Kidney (tissue), 14 donors: ENCODE measurements around the gene TNS3. TPM values are rescaled to one million over a fixed set of nuclear protein-coding genes. Genes with fewer than 3 reads are reported as not detected.

Experiments
- DNase-seq, 5 donors: peaks; one replicate each; pipeline ENCODE4 v3.0.0-alpha.2; 2013 to 2020
- FAIRE-seq: peaks from 2 replicates; lab custom pipeline; 2012; peaks lifted over from hg19 to GRCh38; lab: Jason Lieb, UNC
- H3K27ac ChIP-seq, 2 donors: one replicate each; pipeline ENCODE4 v1.7.0; 2013; ENCODE audit warnings: low read depth in 2 of 2, low read length in 2 of 2, inconsistent platforms in 1 of 2
- H3K27me3 ChIP-seq: one replicate; pipeline ENCODE4 v1.7.1; 2013; ENCODE audit warnings: low read length, inconsistent platforms; ENCODE audit not compliant: control insufficient read depth, insufficient read depth
- H3K36me3 ChIP-seq, 3 donors: one replicate each; pipeline versions ENCODE4 v1.7.0 to v1.7.1; 2013; ENCODE audit warnings: low read length in 3 of 3, control low read depth in 1 of 3, inconsistent platforms in 1 of 3; ENCODE audit not compliant: insufficient read depth in 3 of 3, control insufficient read depth in 2 of 3
- H3K4me1 ChIP-seq, 3 donors: one replicate each; pipeline versions ENCODE4 v1.7.0 to v1.7.1; 2013; ENCODE audit warnings: low read length in 3 of 3, inconsistent platforms in 1 of 3, low read depth in 1 of 3; ENCODE audit not compliant: control insufficient read depth in 2 of 3, insufficient read depth in 2 of 3
- H3K4me3 ChIP-seq, 3 donors: one replicate each; pipeline versions ENCODE4 v1.7.0 to v1.8.1; 2013; ENCODE audit warnings: low read length in 3 of 3, control low read depth in 1 of 3, inconsistent platforms in 1 of 3
- H3K9ac ChIP-seq, 3 donors: one replicate each; pipeline versions ENCODE4 v1.7.0 to v1.7.1; 2013; ENCODE audit warnings: low read length in 3 of 3, control low read depth in 1 of 3, inconsistent platforms in 1 of 3
- H3K9me3 ChIP-seq, 3 donors: one replicate each; pipeline versions ENCODE4 v1.7.0 to v1.7.1; 2013; ENCODE audit warnings: low read length in 3 of 3, control low read depth in 1 of 3, inconsistent platforms in 1 of 3; ENCODE audit not compliant: control insufficient read depth in 2 of 3, insufficient read depth in 1 of 3
- intact Hi-C: fragments of 100-400 bp; cut with DNase I; formaldehyde crosslinking; loops from one replicate; pipeline ENCODE4 v1.11.1; 2022
- polyA plus RNA-seq: library from polyadenylated mRNA; stranded (reverse); fragments of 350-450 nt; fragmentation: Illumina TruSeq; extraction: RNeasy Lipid Tissue Mini Kit (QIAGEN cat#74804); gene quantifications from one replicate; pipeline ENCODE4 v1.2.3, GENCODE V29; 2014; ENCODE audit warnings: low read depth, low replicate concordance; ENCODE audit not compliant: insufficient read depth
- total RNA-seq: library from RNA; stranded (reverse); fragmentation: NEBNext Ultra II Directional; extraction: Animal tissue kit (Norgen Biotek cat#: 25700); gene quantifications from one replicate; pipeline ENCODE4 v1.2.1, GENCODE V29; 2021
- TF ChIP-seq, protein P1 (sequence below): IDR thresholded peaks from 3 replicates; pipeline ENCODE4 v1.5.1; 2012; ENCODE audit warnings: mild to moderate bottlenecking, moderate library complexity, borderline replicate concordance; ENCODE audit not compliant: insufficient read depth; ENCODE audit errors: extremely low read depth
- donor health status: control.
- donor health status: control.
- donor health status: control.
- donor health status: control.
- donor health status: control.
- donor health status: DM: yes; HTN: yes; CAD: no.
- donor health status: Normal renal cell carcinoma (clear cell type).

Gene TNS3
- total and polyA plus RNA-seq, 2 donors from 2014 or later, result 38.4 to 198 TPM

DNA sequence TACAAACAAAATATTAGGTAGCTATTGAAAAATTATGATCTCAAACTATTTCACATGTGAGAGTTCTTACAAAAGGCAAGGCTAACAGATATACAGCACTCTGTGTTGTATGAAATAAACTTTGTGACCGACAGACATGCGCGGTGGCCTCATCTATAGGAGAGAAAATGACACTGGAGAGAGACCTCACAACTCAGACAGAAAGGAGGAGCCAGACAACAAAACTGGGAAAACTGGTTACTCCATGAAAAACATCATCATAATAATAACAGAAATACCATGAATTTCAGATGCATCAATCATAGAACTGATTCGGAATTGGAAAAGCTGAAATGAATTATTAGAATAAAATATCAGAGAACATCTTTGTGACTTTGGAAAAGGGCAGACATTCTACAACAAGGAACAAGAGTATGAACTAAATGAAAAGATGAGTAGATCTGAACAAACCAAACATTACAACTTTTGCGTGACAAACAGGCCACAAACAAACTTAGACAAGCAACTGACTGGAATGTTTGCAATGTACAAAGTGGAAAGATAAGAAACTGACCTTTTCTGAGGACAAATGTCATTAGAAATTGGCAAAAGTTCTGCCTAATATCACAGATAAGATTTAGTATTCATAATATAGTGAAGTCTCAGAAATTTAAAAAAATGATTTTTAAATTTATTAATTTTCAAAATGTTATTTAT is 69.3 kb downstream of the TNS3 start:
- TF ChIP-seq, protein P1, sequence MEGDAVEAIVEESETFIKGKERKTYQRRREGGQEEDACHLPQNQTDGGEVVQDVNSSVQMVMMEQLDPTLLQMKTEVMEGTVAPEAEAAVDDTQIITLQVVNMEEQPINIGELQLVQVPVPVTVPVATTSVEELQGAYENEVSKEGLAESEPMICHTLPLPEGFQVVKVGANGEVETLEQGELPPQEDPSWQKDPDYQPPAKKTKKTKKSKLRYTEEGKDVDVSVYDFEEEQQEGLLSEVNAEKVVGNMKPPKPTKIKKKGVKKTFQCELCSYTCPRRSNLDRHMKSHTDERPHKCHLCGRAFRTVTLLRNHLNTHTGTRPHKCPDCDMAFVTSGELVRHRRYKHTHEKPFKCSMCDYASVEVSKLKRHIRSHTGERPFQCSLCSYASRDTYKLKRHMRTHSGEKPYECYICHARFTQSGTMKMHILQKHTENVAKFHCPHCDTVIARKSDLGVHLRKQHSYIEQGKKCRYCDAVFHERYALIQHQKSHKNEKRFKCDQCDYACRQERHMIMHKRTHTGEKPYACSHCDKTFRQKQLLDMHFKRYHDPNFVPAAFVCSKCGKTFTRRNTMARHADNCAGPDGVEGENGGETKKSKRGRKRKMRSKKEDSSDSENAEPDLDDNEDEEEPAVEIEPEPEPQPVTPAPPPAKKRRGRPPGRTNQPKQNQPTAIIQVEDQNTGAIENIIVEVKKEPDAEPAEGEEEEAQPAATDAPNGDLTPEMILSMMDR, result no peak
- Histone ChIP-seq H3K4me3 (no peak overlapping the region), H3K9me3 (no peaks in the 10 kb centered on the region), H3K4me1 (peaks cover 6 to 22% (median 20%) of the 10 kb centered on the region in 3 donors), H3K9ac (no peak overlapping the region), H3K36me3 (peaks cover 3 to 12% (median 4%) of the 10 kb centered on the region in 3 donors), H3K27me3 (no peaks in the 10 kb centered on the region), H3K27ac (no peak overlapping the region)
- intact Hi-C loops, result no loop called here
- FAIRE-seq (peak; percentile 27), DNase-seq (peak in 1 of 5 donors; percentile 0)

DNA sequence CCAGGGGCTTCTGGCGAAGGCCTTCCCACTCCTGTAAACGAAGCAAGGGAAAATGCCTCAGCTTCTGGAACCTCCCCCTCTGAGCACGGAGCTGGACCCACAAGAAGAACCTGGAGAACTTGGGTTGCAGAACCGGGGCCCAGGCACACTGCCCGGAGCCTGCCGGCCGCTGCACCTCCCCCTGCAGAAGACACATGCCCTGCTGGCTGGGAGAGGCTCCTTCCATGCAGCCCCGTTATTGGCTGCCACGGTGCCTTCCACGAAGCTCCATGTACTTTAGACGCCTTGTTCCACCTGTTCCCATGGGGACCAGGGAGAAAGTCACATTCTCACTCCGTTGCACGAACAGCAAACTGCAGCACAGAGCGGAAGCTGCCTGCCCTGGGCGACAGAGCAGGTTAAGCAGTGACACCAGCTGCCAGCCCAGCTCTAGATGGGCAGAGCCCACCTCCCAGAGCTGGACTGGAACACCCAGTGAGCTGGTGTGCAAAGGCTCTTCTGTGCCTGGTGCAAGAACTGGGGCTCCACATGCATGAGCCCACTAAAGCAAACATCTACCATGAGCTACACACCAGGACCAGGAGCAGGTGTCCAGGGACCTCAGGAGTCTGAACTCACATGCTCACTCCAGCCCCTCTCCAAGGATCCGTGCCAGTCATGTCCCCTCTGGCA is 70.1 kb downstream of the TNS3 start:
- Histone ChIP-seq H3K27ac (peak overlapping the region in 1 of 2 donors; percentile 48), H3K4me1 (peaks cover 11 to 30% (median 28%) of the 10 kb centered on the region in 3 donors), H3K27me3 (no peaks in the 10 kb centered on the region), H3K4me3 (no peak overlapping the region), H3K9ac (peak overlapping the region in 1 of 3 donors; percentile 21), H3K36me3 (peaks cover 3 to 12% (median 4%) of the 10 kb centered on the region in 3 donors), H3K9me3 (no peaks in the 10 kb centered on the region)
- FAIRE-seq (no peak), DNase-seq (peak; percentile 31 to 66 (median 48))
- intact Hi-C loops, result no loop called here
- TF ChIP-seq, protein P1, result no peak

DNA sequence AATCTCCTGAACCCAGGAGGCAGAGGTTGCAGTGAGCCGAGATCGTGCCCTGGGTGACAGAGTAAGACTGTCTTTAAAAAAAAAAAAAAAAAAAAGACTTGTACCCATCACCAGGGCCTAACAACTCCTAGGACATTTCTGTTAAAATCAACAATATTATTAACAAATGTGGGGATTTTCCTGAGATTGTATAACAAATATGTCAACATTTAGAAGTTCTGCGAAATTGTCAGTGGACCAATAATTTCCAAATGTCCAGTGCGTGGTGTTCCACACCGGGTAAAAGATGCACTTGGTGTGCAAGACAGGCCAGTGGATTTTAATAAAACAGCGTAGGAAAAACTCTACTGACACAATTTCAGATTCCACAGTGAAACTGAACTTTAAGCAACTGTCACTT is 71.1 kb downstream of the TNS3 start:
- DNase-seq (no peak), FAIRE-seq (no peak)
- TF ChIP-seq, protein P1, result no peak
- Histone ChIP-seq H3K36me3 (peaks cover 3 to 7% (median 4%) of the 10 kb centered on the region in 3 donors), H3K9me3 (no peaks in the 10 kb centered on the region), H3K4me1 (peaks cover 15 to 35% (median 31%) of the 10 kb centered on the region in 3 donors), H3K27me3 (no peaks in the 10 kb centered on the region), H3K27ac (no peak overlapping the region), H3K9ac (no peak overlapping the region), H3K4me3 (no peak overlapping the region)
- intact Hi-C loops, result no loop called here
